Muscle of leg (tissue), 11 donors: ENCODE results near the gene PRRT1B. TPM values are rescaled to one million over a fixed set of nuclear protein-coding genes. Genes with fewer than 3 reads are reported as not detected.

Experiments used
- DNase-seq: peaks from one replicate; pipeline ENCODE4 v3.0.0; 2013
- H3K27ac ChIP-seq: one replicate; pipeline ENCODE4 v1.5.1; 2013; ENCODE audit warnings: mild to moderate bottlenecking, low read length, control low read depth
- H3K27me3 ChIP-seq: one replicate; pipeline ENCODE4 v1.6.1; 2013; ENCODE audit warnings: low read length; ENCODE audit not compliant: control insufficient read depth, insufficient read depth
- H3K36me3 ChIP-seq: one replicate; pipeline ENCODE4 v1.6.1; 2013; ENCODE audit warnings: low read length; ENCODE audit not compliant: control insufficient read depth, insufficient read depth
- H3K4me1 ChIP-seq: one replicate; pipeline ENCODE4 v1.6.1; 2013; ENCODE audit warnings: low read length; ENCODE audit not compliant: control insufficient read depth, insufficient read depth
- H3K4me3 ChIP-seq: one replicate; pipeline ENCODE4 v1.5.1; 2013; ENCODE audit warnings: low read length, control low read depth
- H3K9me3 ChIP-seq: replicated peaks from 2 replicates; pipeline ENCODE4 v1.6.1; 2013; ENCODE audit warnings: low read depth, low read length; ENCODE audit not compliant: control insufficient read depth
- WGBS: methylation state at CpG from one replicate; pipeline ENCODE4 v1.1.5; 2013; ENCODE audit warnings: missing lambda C conversion rate; ENCODE audit not compliant: insufficient coverage; 5-methylcytosine and 5-hydroxymethylcytosine counted together
- polyA plus RNA-seq, 8 donors: library from polyadenylated mRNA; unstranded; fragments of 120-200 nt; gene quantifications; one replicate each; pipeline versions ENCODE4 v1.2.1 to v1.2.3, GENCODE V29; 2013; ENCODE audit warnings: inconsistent platforms in 1 of 8, low replicate concordance in 1 of 8; ENCODE audit not compliant: insufficient read length in 8 of 8, insufficient read depth in 1 of 8
- total RNA-seq: library from RNA; stranded (reverse); fragments of 120-200 nt; gene quantifications from one replicate; pipeline ENCODE4 v1.2.4, GENCODE V29; 2013

The PRRT1B gene
- total and polyA plus RNA-seq, 9 donors, result 0.57 TPM; not detected in 8

DNA sequence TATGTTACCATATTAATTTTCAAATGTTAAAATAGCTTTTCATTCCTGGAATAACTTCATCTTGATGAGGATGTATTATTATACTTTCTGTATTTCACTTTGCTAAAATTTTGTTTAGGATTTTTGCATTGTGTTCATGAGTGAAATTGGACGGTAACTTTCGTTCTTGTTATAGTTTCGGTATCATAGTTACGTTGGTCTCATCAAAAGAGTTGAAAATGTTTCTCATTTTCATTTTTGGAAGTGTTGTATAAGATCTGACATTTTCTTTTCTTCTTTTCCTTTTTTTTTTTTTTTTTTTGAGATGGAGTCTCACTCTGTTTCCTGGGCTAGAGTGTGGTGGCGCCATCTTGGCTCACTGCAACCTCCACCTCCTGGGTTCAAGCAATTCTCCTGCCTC, 20.0 kb downstream of the PRRT1B start:
- Histone ChIP-seq H3K4me1 (no peaks in the 10 kb centered on the region), H3K27ac (no peak overlapping the region), H3K27me3 (no peaks in the 10 kb centered on the region), H3K36me3 (no peaks in the 10 kb centered on the region), H3K4me3 (no peak overlapping the region), H3K9me3 (peaks cover 8% of the 10 kb centered on the region)
- no peak for DNase-seq
- WGBS, result no CpG with 5 or more reads among the region's 5 CpGs

GRCh38 chr9:131566158-131566557, 20.8 kb downstream of the PRRT1B start:
- Histone ChIP-seq H3K4me1 (no peaks in the 10 kb centered on the region), H3K9me3 (peaks cover 2% of the 10 kb centered on the region), H3K36me3 (peaks cover 3% of the 10 kb centered on the region), H3K27ac (no peak overlapping the region), H3K27me3 (no peaks in the 10 kb centered on the region), H3K4me3 (no peak overlapping the region)
- WGBS, result no CpG with 5 or more reads among the region's 3 CpGs
- no peak for DNase-seq

DNA sequence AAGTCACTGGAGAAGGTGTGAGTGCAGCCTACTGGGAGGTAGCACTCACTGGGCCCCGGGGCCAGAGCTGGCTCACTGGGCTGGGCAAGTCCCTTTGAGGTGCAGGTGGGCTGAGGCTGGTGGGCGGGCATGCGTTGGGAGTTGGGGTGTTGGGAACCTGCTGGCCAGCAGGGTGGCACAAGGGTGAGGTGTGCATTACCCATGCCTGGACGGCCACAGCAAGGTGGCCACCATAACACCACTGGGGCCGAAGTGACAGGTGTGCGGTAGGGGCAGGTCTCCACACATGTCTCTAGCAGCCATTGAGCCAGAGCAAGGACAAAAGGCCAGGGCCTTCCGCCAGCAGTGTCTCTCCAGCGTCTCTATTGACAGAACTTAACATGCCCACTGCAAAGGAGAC, 22.6 kb downstream of the PRRT1B start:
- H3K36me3 ChIP-seq, result peaks cover 15% of the 10 kb centered on the region
- whole genome bisulfite sequencing, result 97% methylated on average over 5 of the region's 8 CpGs
- H3K9me3 ChIP-seq, result no peaks in the 10 kb centered on the region
- no peak for DNase-seq
- no peak overlapping the region for H3K27ac ChIP-seq
- no peaks in the 10 kb centered on the region for H3K27me3 ChIP-seq
- H3K4me3 ChIP-seq, result no peak overlapping the region
- no peaks in the 10 kb centered on the region for H3K4me1 ChIP-seq

DNA sequence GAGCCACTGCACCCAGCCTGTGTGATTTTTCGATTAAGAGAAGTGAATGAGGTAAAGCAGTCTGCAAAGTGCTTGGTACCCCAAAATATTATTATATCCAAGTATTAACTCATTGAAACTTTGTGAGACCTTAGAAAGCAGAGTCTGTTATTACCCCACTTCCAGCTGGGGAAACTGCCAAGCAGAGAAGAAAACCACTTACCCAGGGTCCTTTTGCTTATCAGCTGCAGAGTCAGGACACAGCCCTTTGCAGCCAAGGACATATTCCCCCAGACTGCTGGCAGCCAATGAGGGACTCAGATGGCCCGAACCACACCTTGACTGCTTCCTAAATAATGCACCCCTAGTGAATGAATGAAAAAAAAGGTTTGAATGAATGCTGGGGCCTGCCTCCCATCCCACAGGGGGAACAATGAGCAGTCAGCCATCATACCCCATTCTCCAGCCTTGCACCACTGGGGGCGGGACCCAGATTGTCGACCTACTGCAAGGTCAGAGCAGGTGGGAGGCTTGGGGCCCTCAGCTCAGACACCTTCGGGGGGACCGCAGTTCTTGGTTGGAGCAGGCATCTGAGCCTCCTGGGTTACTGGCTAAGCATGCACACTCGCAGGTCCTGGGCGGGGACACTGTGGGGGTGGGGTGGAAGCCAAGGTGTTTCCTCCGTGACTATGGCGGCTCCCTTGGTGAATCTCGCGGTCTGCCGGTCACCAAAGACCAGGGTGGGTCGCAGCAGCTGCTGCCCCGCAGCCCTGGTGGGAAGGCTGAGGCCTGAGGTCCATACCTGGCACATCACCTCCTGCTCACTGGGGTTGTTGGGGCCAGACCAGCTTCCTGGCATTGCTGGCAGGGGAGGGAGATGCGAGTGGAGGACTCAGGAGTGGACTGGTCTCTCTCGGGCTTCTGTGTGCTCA, 29.7 kb downstream of the PRRT1B start:
- Histone ChIP-seq H3K27ac (no peak overlapping the region), H3K4me1 (peaks cover 9% of the 10 kb centered on the region), H3K27me3 (no peaks in the 10 kb centered on the region), H3K36me3 (peaks cover 68% of the 10 kb centered on the region), H3K4me3 (no peak overlapping the region), H3K9me3 (no peaks in the 10 kb centered on the region)
- 91% methylated on average over 13 of the region's 17 CpGs for WGBS
- DNase-seq, result no peak

DNA sequence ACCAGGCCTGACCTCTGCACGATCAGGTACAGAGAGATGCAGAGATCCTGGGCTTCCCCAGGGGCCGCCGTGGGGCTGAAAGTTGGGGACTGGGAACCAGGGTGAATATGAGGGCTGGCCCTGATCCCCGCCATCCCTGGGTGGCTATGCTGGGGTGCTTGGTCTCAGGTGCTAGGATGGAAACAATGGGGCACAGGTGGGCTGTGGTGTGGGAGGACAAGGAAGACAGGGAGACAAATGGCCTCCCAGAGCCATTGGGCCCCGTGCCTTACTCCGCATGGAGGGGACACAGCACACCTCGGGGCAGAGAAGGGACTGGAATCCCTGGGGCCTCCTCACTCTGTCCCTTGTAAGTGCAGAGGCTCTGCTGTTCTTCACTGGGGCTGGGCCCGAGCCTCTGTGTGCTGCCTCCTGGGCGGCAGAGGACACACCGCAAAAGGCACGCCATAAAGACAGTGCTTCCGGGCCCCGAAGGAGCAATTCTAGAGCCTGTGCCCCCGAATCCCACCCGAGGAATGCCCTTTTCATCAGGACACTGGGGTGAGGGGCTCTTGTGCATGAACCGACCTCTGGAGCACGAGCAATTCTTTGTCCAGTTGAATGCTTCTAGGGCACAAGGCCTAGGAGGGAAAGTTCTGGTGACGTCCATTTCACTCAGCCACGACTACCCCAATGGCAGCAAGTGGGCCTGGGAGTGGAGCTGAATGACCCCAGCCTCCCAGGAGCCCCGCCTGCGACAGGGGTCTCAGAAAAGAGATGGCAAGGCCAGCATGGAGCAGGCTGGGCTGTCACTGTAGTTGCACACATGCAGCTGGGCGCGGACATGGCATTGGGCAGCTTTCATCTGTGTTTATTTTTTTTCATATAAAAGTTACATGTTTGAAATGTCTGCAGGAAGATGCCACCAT, 30.9 kb downstream of the PRRT1B start:
- no peak for DNase-seq
- Histone ChIP-seq H3K27me3 (no peaks in the 10 kb centered on the region), H3K36me3 (peaks cover 72% of the 10 kb centered on the region), H3K4me3 (no peak overlapping the region), H3K27ac (no peak overlapping the region), H3K4me1 (peaks cover 14% of the 10 kb centered on the region), H3K9me3 (no peaks in the 10 kb centered on the region)
- 92% methylated on average over 20 of the region's 23 CpGs for WGBS

DNA sequence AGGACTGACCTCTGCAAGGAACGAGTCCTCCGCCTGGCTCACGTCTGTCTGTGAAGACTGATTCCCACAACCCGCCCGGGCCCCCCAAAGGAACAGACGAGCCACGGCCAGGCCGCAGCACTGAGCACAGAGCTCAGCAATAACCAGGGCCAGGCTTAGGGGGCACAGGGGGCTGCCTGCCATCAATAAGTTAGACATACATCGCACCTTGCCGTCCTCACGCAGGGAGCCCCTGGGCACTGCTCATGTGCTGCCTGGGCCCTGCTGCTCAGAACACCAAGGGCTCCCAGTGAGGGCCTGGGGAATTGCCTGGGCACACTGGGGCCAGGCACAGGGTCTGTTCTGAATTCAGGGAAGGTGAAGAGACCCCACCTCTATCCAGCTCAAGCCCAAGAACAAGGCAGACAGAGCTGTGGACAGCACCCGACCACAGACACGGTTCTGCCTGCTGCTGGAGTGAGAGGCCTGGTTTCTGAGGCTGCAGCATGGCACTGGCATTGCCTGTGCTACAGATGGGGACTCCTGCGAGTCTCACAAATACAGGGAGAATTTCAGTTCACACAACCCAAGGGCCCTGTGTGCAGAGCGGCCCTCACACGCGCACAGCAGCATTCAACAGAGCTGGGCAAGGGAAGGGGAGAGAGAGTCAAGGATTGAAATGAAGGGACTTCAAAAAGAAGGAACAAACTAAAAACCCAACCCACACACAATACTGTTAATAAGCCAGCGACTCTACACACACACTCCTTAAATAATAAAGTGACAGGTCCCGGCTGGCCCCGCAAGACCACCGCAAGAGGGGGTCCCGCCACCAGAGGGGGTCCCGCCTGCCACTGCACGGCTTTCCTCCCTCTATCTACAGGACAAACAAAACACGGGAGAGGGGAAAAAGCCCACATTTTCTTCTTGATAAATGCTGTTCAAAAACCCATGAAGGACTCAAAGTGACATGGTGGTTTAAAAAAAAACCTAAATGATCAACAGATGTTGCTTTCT, 32.0 kb downstream of the PRRT1B start:
- WGBS, result 83% methylated on average over 13 of the region's 25 CpGs
- Histone ChIP-seq H3K27ac (no peak overlapping the region), H3K36me3 (peaks cover 72% of the 10 kb centered on the region), H3K4me3 (no peak overlapping the region), H3K27me3 (no peaks in the 10 kb centered on the region), H3K4me1 (peaks cover 14% of the 10 kb centered on the region), H3K9me3 (no peaks in the 10 kb centered on the region)
- no peak for DNase-seq

DNA sequence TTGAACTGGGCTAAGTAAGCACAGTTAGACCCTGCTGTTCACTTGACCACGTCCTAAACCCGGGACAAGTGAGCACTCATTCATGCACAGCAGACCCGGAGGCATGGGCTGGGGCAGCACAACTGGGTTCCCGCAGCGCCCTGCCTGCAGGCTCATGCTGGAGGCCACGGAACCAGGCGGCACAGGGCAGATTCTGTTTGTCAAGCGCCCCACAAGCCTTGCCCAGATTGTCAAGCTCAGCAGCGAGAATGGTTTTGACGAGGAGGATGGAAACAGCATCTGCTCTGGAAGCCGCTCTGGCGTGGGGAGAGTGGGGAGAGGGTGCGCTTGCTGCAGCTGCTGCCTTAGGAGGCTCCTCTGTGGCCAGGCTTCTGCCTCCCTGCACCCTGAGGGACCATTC, 32.7 kb downstream of the PRRT1B start:
- Histone ChIP-seq H3K36me3 (peaks cover 74% of the 10 kb centered on the region), H3K27me3 (no peaks in the 10 kb centered on the region), H3K4me1 (peaks cover 14% of the 10 kb centered on the region), H3K4me3 (no peak overlapping the region), H3K27ac (no peak overlapping the region), H3K9me3 (no peaks in the 10 kb centered on the region)
- no peak for DNase-seq
- WGBS, result 67% methylated on average over 12 of the region's 13 CpGs

- no peak for DNase-seq
- no peaks in the 10 kb centered on the region for H3K9me3 ChIP-seq
- H3K4me3 ChIP-seq, result no peak overlapping the region
- peaks cover 79% of the 10 kb centered on the region for H3K36me3 ChIP-seq
- no peak overlapping the region for H3K27ac ChIP-seq
- WGBS, result 33% methylated on average over 12 of the region's 26 CpGs
- H3K4me1 ChIP-seq, result peaks cover 14% of the 10 kb centered on the region
- no peaks in the 10 kb centered on the region for H3K27me3 ChIP-seq
These were observed 33.6 kb downstream of the PRRT1B start for GRCh38 chr9:131578731-131579504.

DNA sequence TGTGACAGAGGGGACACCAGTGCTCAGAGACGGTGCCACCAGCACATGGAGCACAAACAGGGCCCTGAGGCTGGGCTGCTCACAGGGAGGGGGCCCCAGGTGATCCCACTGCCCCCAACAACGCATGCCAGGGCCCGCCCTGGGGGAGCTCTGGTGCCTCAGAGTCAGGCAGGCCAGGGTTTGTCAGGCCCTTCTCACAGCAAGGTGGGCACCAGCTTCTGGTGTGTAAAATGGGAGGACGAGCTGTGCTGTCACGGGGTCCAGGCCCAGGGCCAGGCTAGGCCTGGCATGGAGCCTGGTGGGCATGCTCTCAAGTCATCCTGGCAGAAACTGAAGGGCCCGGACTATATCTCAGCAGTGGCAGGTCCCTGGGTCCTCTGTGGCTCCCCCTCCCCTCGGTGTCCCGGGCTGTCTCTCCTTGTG, 34.5 kb downstream of the PRRT1B start:
- Histone ChIP-seq H3K27ac (no peak overlapping the region), H3K27me3 (no peaks in the 10 kb centered on the region), H3K36me3 (peaks cover 88% of the 10 kb centered on the region), H3K9me3 (no peaks in the 10 kb centered on the region), H3K4me1 (peaks cover 14% of the 10 kb centered on the region), H3K4me3 (no peak overlapping the region)
- 67% methylated on average over 8 of the region's 8 CpGs for WGBS
- DNase-seq, result no peak
